Measurements from ENCODE around the gene TXLNA. TPM values are rescaled to one million over a fixed set of nuclear protein-coding genes. Genes with fewer than 3 reads are reported as not detected.
"Not testable (repeated sequence)": the region's sequence is repeated elsewhere in the genome, so short reads cannot be mapped to it uniquely, and the experiment has no call there.

The TXLNA gene
- total RNA-seq = 10 to 100 TPM; 16.5 to 37.3 (median 25.7) TPM

- in situ Hi-C loops (cut with MboI; ENCODE audit: low pct_ligation_motif_present in 1 of 4, low pct_unique_long_range_greater_than_20kb in 1 of 4, low sequenced_read_pairs in 3 of 4) (no loop called here), intact Hi-C loops (cut with DNase I; ENCODE audit: low total_unique reads) (no loop called here)
- TF ChIP-seq POLR2AphosphoS5 (IDR thresholded peaks at IDR 0.05) = peak; percentile 71 to 81 (median 74)
- no peak for TF ChIP-seq EP300 (IDR thresholded peaks at IDR 0.05; ENCODE audit: low read depth)
- TF ChIP-seq POLR2A (IDR thresholded peaks at IDR 0.05) = peak; percentile 59
- TF ChIP-seq CTCF (IDR thresholded peaks at IDR 0.05) = peak in 1 of 5 experiments; percentile 9
- Histone ChIP-seq H3K27ac (peak within 1 kb of the TSS; percentile 94 to 98 (median 96)), H3K9me3 (no peaks in the 10 kb centered on the region), H3K27me3 (no peaks in the 10 kb centered on the region), H3K36me3 (peaks cover 0 to 9% (median 3%) of the 10 kb centered on the region in 4 donors), H3K4me3 (peak within 1 kb of the TSS; percentile 55 to 82 (median 74)), H3K4me1 (peaks cover 12 to 47% (median 38%) of the 10 kb centered on the region in 4 donors)
- 0% methylated on average over 36 of the region's 79 CpGs; no CpG with 5 or more reads in 1 of the 2 donors for WGBS, 2 donors (ENCODE audit: low coverage in 1 of 2)
- peak; percentile 96 for DNase-seq
Observed at GRCh38 chr1:32179443-32180185, at the start of gene TXLNA. TSS of gene TXLNA (plus strand) at chr1:32179675. CDS start at chr1:32180346, 671 bp downstream.

GRCh38 chr1:32133950-32134280, 45.6 kb upstream of the TXLNA start:
- Histone ChIP-seq H3K27ac (peak overlapping the region in 1 of 4 donors; percentile 2), H3K4me1 (peaks cover 0 to 14% (median 2%) of the 10 kb centered on the region in 4 donors)
- H3K36me3 ChIP-seq; H3K27me3 ChIP-seq; intact Hi-C loops (cut with DNase I; ENCODE audit: low total_unique reads); DNase-seq; H3K4me3 ChIP-seq; in situ Hi-C loops (cut with MboI; ENCODE audit: low pct_ligation_motif_present in 1 of 4, low pct_unique_long_range_greater_than_20kb in 1 of 4, low sequenced_read_pairs in 3 of 4); H3K9me3 ChIP-seq: not testable (repeated sequence)
- 92 to 97% methylated on average over 9 of the region's 9 CpGs for WGBS, 2 donors (ENCODE audit: low coverage in 1 of 2)

GRCh38 chr1:32137111-32137510, 42.4 kb upstream of the TXLNA start:
- Histone ChIP-seq H3K4me1 (peaks cover 0 to 22% (median 7%) of the 10 kb centered on the region in 4 donors), H3K27ac (no peak overlapping the region), H3K36me3 (no peaks in the 10 kb centered on the region), H3K4me3 (no peak overlapping the region), H3K9me3 (no peaks in the 10 kb centered on the region), H3K27me3 (no peaks in the 10 kb centered on the region)
- intact Hi-C loops (cut with DNase I; ENCODE audit: low total_unique reads) (no loop called here), in situ Hi-C loops (cut with MboI; ENCODE audit: low pct_ligation_motif_present in 1 of 4, low pct_unique_long_range_greater_than_20kb in 1 of 4, low sequenced_read_pairs in 3 of 4) (no loop called here)
- no peak for DNase-seq
- TF ChIP-seq POLR2A (IDR thresholded peaks at IDR 0.05) (no peak), EP300 (IDR thresholded peaks at IDR 0.05; ENCODE audit: low read depth) (no peak), CTCF (IDR thresholded peaks at IDR 0.05) (no peak), POLR2AphosphoS5 (IDR thresholded peaks at IDR 0.05) (no peak)
- 97 to 100% methylated on average over 1 to 5 of the region's 5 CpGs for WGBS, 2 donors (ENCODE audit: low coverage in 1 of 2)

GRCh38 chr1:32138965-32139364, 40.5 kb upstream of the TXLNA start:
- no peak for DNase-seq
- intact Hi-C loops (cut with DNase I; ENCODE audit: low total_unique reads) = no loop called here
- peaks cover 6 to 29% (median 14%) of the 10 kb centered on the region in 4 donors for H3K4me1 ChIP-seq
- no peaks in the 10 kb centered on the region for H3K9me3 ChIP-seq
- no peak overlapping the region for H3K27ac ChIP-seq
- TF ChIP-seq POLR2AphosphoS5 (IDR thresholded peaks at IDR 0.05) (no peak), CTCF (IDR thresholded peaks at IDR 0.05) (no peak), POLR2A (IDR thresholded peaks at IDR 0.05) (no peak), EP300 (IDR thresholded peaks at IDR 0.05; ENCODE audit: low read depth) (no peak)
- H3K36me3 ChIP-seq = no peaks in the 10 kb centered on the region
- WGBS, 2 donors (ENCODE audit: low coverage in 1 of 2) = 53 to 57% methylated on average over 5 of the region's 5 CpGs
- no peaks in the 10 kb centered on the region for H3K27me3 ChIP-seq
- in situ Hi-C loops (cut with MboI; ENCODE audit: low pct_ligation_motif_present in 1 of 4, low pct_unique_long_range_greater_than_20kb in 1 of 4, low sequenced_read_pairs in 3 of 4) = no loop called here
- H3K4me3 ChIP-seq = no peak overlapping the region
